Liver (tissue), 3 donors: Measurements from ENCODE around the gene SOX8.

Experiments used
- ATF3 ChIP-seq: IDR thresholded peaks from 2 replicates; pipeline ENCODE4 v1.6.1; 2016; ENCODE audit warnings: antibody characterized with exemption
- CTCF ChIP-seq: fragments of 150-350 bp; IDR thresholded peaks from 2 replicates; pipeline ENCODE4 v1.5.1; 2017; ENCODE audit warnings: improper control_type of control experiment, low read depth, low read length; ENCODE audit not compliant: missing input control
- FOXA1 ChIP-seq: IDR thresholded peaks from 2 replicates; pipeline ENCODE4 v1.6.1; 2016; ENCODE audit warnings: antibody characterized with exemption
- JUND ChIP-seq, 2 donors: IDR thresholded peaks; 2 replicates each; pipeline ENCODE4 v1.6.1; 2016; ENCODE audit warnings: antibody characterized with exemption in 2 of 2
- SP1 ChIP-seq: IDR thresholded peaks from 2 replicates; pipeline ENCODE4 v1.6.1; 2018; ENCODE audit warnings: antibody characterized with exemption, mild to moderate bottlenecking
- donor health status: healthy.
- donor health status: healthy.

- no peak for TF ChIP-seq CTCF
- TF ChIP-seq JUND (IDR thresholded peaks at IDR 0.05) = no peak
- TF ChIP-seq FOXA1 = no peak
- TF ChIP-seq SP1 = no peak
- TF ChIP-seq ATF3 = no peak
Measured at GRCh38 chr16:1006781-1007180, 25.2 kb downstream of the SOX8 start.
